GM21576 (cell line): Measurements from ENCODE around the gene ZMIZ1.
A peak's percentile ranks its signal among the peaks of the same experiment; 100 is the strongest.

Experiments used
- ATAC-seq: cut with Tn5 transposase; IDR thresholded peaks from one replicate; pipeline ENCODE4 v1.9.1; 2021; ENCODE audit warnings: mild to moderate bottlenecking, moderate library complexity; ENCODE audit not compliant: unreplicated experiment

Gene ZMIZ1

GRCh38 chr10:79258894-79259293 lies 190.1 kb downstream of the ZMIZ1 start:
- ATAC-seq, result no peak

- ATAC-seq, result no peak
Observed at GRCh38 chr10:79259834-79260233, 191.1 kb downstream of the ZMIZ1 start.

- ATAC-seq, result no peak
Observed at GRCh38 chr10:79260811-79261740, 192.3 kb downstream of the ZMIZ1 start.

GRCh38 chr10:79262131-79262530 lies 193.4 kb downstream of the ZMIZ1 start:
- no peak for ATAC-seq

- no peak for ATAC-seq
Observed at GRCh38 chr10:79262959-79263746, 194.4 kb downstream of the ZMIZ1 start.

- ATAC-seq, result no peak
Observed at GRCh38 chr10:79263939-79264338, 195.2 kb downstream of the ZMIZ1 start.

- ATAC-seq, result no peak
Observed at GRCh38 chr10:79264942-79265341, 196.2 kb downstream of the ZMIZ1 start.

GRCh38 chr10:79266084-79266483 lies 197.3 kb downstream of the ZMIZ1 start:
- peak; percentile 27 for ATAC-seq

- peak; percentile 74 for ATAC-seq
Observed at GRCh38 chr10:79266543-79267312, 198.0 kb downstream of the ZMIZ1 start.

GRCh38 chr10:79267499-79267898 lies 198.7 kb downstream of the ZMIZ1 start:
- no peak for ATAC-seq

- no peak for ATAC-seq
Observed at GRCh38 chr10:79268161-79268601, 199.4 kb downstream of the ZMIZ1 start.

GRCh38 chr10:79268742-79269141 lies 200.0 kb downstream of the ZMIZ1 start:
- ATAC-seq, result no peak

GRCh38 chr10:79269443-79269842 lies 200.7 kb downstream of the ZMIZ1 start:
- ATAC-seq, result no peak

- no peak for ATAC-seq
Observed at GRCh38 chr10:79269969-79270368, 201.2 kb downstream of the ZMIZ1 start.

- ATAC-seq, result no peak
Observed at GRCh38 chr10:79270466-79271246, 201.9 kb downstream of the ZMIZ1 start.

GRCh38 chr10:79272353-79272752 lies 203.6 kb downstream of the ZMIZ1 start:
- no peak for ATAC-seq

GRCh38 chr10:79273604-79274003 lies 204.8 kb downstream of the ZMIZ1 start:
- ATAC-seq, result no peak

GRCh38 chr10:79274279-79275104 lies 205.7 kb downstream of the ZMIZ1 start:
- no peak for ATAC-seq

GRCh38 chr10:79275105-79275430 lies 206.3 kb downstream of the ZMIZ1 start:
- no peak for ATAC-seq
